Suppressor macrophage treated with lipopolysaccharide for 1 hour (primary cell): ENCODE measurements around the gene VPS13A.
"Not testable (repeated sequence)": the region's sequence is repeated elsewhere in the genome, so short reads cannot be mapped to it uniquely, and the experiment has no call there.

ENCODE experiments used
- DNase-seq, 3 donors: peaks; one replicate each; pipeline ENCODE4 v3.0.0-alpha.2; 2020 to 2022

The VPS13A gene

GRCh38 chr9:77305622-77306400 lies 128.5 kb downstream of the VPS13A start:
- no peak for DNase-seq

GRCh38 chr9:77307166-77307565 lies 129.8 kb downstream of the VPS13A start:
- no peak for DNase-seq

DNA sequence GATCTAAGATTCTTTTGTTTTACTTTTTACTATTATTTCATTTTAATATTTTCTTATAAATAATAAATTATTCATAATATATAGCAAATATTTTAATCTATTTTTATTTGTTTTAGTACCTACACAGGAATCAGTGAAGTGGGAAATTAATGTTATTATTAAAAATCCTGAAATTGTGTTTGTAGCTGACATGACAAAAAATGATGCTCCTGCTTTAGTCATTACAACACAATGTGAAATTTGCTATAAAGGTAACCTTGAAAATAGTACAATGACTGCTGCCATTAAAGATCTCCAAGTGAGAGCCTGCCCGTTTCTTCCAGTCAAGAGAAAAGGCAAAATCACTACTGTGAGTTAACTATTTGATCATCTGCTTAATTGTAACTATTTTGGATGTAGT lies 138.7 kb downstream of the VPS13A start:
- DNase-seq, result no peak

DNA sequence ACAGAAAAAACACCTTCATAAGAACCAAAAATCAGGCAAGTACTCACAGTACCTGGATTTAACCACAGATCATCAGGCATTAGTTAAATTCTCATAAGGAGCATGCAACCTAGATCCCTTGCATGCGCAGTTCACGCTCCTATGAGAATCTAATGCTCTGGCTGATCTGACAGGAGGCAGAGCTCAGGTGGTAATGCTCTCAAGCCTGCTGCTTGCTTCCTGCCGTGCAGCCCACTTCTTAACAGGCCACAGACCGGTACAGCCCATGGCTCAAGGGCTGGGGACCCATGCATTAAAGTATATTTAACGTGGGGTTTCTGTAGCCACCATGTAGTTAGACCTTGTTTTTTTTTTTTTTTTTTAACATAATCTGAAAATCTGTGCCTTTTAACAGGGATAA lies 147.7 kb downstream of the VPS13A start:
- DNase-seq, result no peak

- DNase-seq, result no peak
Measured at GRCh38 chr9:77328102-77328501, 150.8 kb downstream of the VPS13A start.

DNA sequence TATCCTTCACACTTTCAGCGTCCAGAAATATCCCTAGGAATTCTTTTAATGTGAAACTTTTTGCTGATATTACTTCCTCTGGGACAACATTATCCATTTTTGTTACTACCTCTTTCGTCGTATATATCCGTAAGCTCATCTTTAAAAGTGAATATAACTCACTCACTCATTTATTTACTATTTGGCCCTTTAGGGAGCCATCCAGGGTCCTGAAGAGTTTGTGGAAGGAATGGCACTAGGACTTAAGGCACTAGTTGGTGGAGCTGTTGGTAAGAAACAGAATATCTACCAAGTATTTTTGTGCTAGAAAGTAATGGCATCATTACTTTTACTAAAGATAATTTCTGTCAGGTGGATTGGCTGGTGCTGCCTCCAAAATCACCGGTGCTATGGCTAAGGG lies 192.7 kb downstream of the VPS13A start:
- DNase-seq, result no peak

DNA sequence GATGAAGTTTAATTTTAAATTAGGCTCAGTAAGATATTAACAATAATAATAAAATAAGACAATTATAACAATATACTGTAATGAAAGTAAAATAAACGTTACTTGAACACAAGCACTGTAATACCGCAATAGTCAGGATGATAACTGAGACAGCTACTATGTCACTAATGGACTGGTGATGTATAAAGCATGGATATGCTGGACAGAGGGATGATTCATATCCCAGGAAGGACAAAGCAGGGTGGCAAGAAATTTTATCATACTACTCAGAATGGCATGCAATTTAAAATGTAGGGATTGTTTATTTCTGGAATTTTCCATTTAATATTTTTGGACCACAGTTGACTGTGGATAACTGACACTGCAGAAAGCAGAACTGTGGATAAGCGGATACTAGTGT lies 196.9 kb downstream of the VPS13A start:
- no peak for DNase-seq

GRCh38 chr9:77375956-77376532 lies 198.7 kb downstream of the VPS13A start:
- DNase-seq, result no peak

DNA sequence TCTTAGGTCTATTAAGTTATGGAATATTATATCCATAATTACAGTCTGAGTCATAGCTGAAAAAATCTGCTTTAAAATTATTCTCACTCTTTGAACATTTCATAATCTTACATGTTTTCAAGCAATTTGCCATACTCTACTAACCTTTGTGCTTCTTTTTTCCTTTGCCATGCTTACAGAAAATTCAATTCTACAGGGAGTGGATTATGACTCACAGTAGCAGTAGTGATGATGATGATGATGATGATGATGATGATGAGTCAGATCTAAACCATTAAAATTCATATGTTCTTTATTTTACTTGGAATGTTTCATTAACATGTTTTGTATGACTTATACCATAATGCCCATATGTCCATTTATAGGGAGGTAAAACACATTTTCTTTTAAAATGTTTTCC lies 207.1 kb downstream of the VPS13A start:
- peak in 1 of 3 donors; percentile 13 for DNase-seq

DNA sequence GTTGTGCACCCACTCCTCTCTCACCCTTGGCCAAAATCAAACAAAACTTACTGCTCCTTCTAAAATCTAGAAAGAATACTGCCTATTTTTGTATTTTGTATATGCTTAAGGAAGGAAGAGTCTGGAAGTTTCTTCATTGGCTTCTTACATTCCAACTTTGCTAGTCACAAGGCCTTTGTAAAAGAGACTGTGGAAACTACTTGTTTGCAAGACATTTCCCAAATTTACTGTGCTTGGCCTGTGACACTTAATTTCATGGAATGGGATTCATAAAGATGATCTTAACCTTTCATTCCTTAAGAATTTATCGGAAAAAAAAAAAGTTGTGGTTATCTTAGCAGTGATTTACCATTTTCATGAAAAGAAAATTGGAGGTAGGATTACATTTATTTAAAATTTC lies 208.9 kb downstream of the VPS13A start:
- DNase-seq, result no peak

GRCh38 chr9:77391834-77392233 lies 214.5 kb downstream of the VPS13A start:
- DNase-seq, result no peak

GRCh38 chr9:77392328-77392727 lies 215.0 kb downstream of the VPS13A start:
- DNase-seq, result no peak

GRCh38 chr9:77398581-77398980 lies 221.2 kb downstream of the VPS13A start:
- not testable (repeated sequence) for DNase-seq

DNA sequence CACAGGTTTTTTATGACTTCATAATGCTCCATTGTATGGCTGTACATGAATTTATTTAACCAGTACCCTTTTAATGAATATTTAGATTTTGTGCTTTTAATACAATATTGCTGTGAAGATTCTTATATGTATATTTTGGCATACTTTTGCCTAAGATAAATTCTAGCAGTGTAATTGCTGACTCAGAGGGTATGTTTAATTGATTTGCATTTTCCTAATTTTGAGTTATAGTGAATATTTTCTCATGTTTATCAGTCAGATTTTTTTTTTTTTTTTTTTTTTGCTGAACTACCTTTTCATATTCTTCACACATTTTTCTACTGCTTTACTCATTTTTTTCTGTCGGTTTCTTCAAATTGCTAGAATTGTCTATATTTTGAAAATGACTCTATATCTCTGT lies 222.6 kb downstream of the VPS13A start:
- DNase-seq, result no peak

GRCh38 chr9:77402286-77402685 lies 225.0 kb downstream of the VPS13A start:
- no peak for DNase-seq

DNA sequence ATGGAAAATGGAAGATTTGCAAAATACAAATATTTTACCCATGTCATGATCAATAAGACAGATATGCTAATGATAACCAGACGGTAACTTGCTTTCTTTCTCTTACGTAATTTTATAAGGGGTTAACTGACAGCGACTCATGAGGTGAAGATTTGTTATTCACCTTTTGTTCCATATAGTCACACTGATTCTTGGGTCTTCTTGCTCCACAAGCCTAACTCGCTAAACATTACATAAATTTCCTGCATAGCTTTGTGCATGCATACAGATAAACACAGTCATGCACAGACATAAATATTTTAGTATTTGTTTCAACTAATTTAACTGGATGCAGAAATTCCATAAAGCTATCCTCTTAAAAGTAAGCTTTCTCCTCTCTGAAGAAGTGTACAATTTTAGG lies 225.9 kb downstream of the VPS13A start:
- DNase-seq, result no peak

GRCh38 chr9:77408521-77408920 lies 231.2 kb downstream of the VPS13A start:
- DNase-seq, result not testable (repeated sequence)

DNA sequence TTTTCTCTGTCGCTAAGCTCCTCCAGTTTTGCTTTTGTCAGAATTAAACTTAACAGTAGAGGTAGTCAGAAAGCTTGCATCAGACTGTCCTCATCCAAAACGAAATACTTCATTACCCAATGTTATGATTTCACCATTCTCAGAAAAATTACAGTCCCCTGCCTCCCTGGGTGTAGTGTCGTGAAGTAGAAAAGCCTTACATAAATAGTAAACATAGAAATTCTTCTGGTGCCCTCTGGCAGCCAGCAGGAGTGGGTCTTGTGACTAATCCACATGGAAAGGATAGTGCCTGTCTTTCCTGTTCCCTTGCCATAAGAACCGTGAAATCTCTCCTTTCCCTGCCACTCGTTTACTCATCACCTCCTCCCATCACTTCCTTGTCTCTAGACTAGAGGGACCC lies 240.2 kb downstream of the VPS13A start:
- peak in 2 of 3 donors; percentile 5 to 44 for DNase-seq

DNA sequence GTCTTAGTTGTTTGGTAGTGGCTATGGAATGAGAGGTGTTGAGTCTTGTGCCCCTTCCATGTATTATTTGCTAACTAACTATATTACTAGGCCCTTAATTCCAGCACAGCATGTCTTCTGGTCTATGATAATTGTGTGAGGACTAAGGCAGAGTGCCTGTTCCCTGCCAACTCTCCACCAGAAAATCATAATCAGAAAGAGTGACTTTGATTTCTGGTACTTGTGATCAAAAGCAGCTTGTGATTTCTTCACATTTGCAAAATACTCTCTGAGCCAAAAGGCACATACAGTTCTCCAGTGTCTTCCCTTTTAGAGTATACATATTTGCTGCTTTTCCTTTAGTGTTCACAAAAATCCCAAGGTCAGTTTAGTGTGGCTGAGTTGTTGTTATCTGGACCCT lies 240.9 kb downstream of the VPS13A start:
- DNase-seq, result no peak

GRCh38 chr9:77420641-77421040 lies 243.3 kb downstream of the VPS13A start:
- DNase-seq, result no peak

DNA sequence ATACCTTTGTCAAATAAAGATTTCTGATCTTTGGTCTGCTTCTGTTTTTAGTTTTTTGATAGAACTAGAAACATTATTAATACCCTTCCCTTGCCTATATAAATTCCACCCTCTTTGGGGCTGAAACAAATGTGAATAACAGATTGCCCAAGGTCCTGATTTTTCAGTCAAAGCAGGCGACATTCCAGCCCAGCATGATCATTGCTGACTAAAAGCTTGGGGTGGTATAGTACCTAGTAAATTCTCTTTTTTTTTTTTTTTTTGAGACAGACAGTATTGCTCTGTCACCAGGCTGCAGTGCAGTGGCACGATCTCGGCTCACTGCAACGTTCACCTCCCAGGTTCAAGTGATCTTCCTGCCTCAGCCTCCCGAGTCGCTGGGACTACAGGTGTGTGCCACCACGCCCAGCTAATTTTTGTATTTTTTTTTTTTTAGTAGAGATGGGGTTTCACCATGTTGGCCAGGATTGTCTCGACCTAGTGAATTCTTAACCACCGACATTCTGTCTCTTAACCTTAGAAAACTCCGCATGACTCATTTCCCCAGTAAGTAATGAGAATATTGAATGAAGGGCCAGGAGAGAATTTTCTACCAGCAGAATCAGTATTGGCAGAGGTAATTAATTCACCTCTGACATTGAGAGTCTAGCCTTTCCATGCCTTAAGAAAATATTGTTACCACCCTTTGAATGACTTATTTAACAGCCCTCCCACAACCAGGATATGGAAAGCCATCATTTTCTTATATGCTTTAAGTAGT lies 244.4 kb downstream of the VPS13A start:
- DNase-seq, result no peak

DNA sequence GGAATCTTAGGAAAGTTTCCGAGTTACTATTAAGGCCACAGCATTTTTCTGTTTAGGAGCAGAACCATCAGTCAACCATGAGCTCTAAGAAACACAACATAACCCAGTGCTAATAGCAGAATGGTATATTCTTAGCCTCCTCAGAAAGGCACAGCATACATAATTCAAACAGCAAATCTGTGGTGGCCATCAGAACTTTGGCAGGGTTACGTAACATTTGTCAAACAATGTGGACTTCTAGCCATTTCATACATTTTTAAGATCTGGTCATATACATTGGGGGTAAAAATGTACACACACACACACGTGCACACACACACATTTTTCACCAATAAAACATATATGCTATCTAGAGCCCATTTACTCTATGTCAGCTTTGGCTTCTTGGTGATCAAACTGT lies 245.6 kb downstream of the VPS13A start:
- no peak for DNase-seq

DNA sequence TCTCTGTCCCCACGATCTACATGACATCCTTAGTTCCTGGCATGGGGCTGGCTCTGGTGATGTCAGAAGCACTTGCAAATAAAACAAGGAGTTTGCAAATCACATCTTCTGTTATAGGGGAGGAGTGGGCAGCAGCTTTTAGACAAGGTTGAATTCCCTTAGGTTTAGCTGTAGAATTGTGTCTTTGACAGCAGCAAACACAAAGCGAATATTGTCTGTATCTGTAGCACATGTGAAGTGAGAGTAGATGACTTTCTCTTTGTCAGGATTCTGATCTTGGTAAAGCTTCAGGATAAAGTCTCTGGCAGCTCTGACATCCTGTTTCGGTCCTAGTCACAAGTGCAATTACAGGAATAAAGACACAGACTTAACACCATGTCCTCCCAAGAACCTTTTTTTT lies 246.5 kb downstream of the VPS13A start:
- no peak for DNase-seq

DNA sequence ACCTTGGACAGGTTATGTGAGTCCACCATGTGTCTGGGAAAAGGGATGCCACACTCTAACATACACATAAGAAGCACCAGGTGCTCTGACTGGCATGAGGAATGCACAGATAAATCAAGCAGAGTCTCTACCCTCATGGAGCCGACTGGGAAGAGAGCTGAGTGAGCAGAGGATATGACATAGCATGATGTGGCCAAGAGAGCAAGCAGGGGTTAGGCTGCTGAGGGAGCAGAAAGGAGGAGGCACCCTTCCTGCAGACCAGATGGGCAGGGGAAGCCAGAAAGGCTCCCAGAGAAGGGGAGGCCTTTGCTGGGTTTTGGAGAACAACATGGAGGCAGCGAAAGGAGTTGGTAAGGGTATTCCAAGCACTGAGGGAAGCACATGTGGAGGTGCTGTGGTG lies 247.7 kb downstream of the VPS13A start:
- DNase-seq, result no peak
